OCI-LY7 (cell line): ENCODE results near the gene DNM2. TPM values are rescaled to one million over a fixed set of nuclear protein-coding genes. Genes with fewer than 3 reads are reported as not detected.

Source experiments
- BruUV-seq: library from RNA; stranded (reverse); fragments of 400-500 nt; replicated peaks from 2 replicates; lab custom pipeline; 2021; lab: Mats Ljungman, UMichigan
- CTCF ChIA-PET: fragments of 300-600 bp; sonication (Branson Sonifier 250); formaldehyde crosslinking; loops from one replicate; lab custom pipeline; 2022; ENCODE audit warnings: antibody characterized with exemption; ENCODE audit not compliant: unreplicated experiment; lab: Charles Lee
- POLR2A ChIA-PET: fragments of 300-600 bp; sonication (Branson Sonifier 250); formaldehyde crosslinking; loops from one replicate; lab custom pipeline; 2022; ENCODE audit warnings: antibody characterized with exemption; lab: Charles Lee
- DNase-seq: peaks from one replicate; pipeline ENCODE4 v3.0.0-alpha.2; 2015; ENCODE audit warnings: low spot score
- H2AFZ ChIP-seq: fragments of 200-600 bp; sonication (generic), shearing (Covaris generic); 2 replicates; pipeline ENCODE4 v1.6.1; 2014; ENCODE audit warnings: mild to moderate bottlenecking, antibody characterized with exemption, low read length, moderate library complexity
- H3K27ac ChIP-seq: fragments of 200-600 bp; sonication (generic); 2 replicates; pipeline ENCODE4 v1.5.1; 2014; ENCODE audit warnings: mixed run types, low read depth, mild to moderate bottlenecking, moderate library complexity, low read length, inconsistent platforms; ENCODE audit not compliant: poor library complexity, severe bottlenecking
- H3K36me3 ChIP-seq: fragments of 200-600 bp; sonication (generic); 2 replicates; pipeline ENCODE4 v1.6.1; 2014; ENCODE audit warnings: mild to moderate bottlenecking, antibody characterized with exemption, low read length, moderate library complexity, mixed read lengths; ENCODE audit not compliant: insufficient read depth
- H3K4me1 ChIP-seq: fragments of 200-600 bp; sonication (generic); 2 replicates; pipeline ENCODE4 v1.5.1; 2014; ENCODE audit warnings: mild to moderate bottlenecking, low read length; ENCODE audit not compliant: insufficient read depth, poor library complexity, severe bottlenecking
- H3K4me2 ChIP-seq: fragments of 200-600 bp; sonication (generic); 2 replicates; pipeline ENCODE4 v1.6.1; 2014; ENCODE audit warnings: mild to moderate bottlenecking, low read length
- H3K4me3 ChIP-seq: fragments of 200-600 bp; sonication (generic); 2 replicates; pipeline ENCODE4 v1.5.1; 2014; ENCODE audit warnings: mild to moderate bottlenecking, low read depth, low read length; ENCODE audit not compliant: poor library complexity, severe bottlenecking
- H3K79me2 ChIP-seq: fragments of 200-600 bp; sonication (generic); 2 replicates; pipeline ENCODE4 v1.6.1; 2016; ENCODE audit warnings: low read depth, mild to moderate bottlenecking, low read length, moderate library complexity, mixed read lengths; ENCODE audit not compliant: insufficient read depth
- H3K9me2 ChIP-seq: fragments of 200-600 bp; sonication (generic); 2 replicates; pipeline ENCODE4 v1.6.1; 2016; ENCODE audit warnings: mild to moderate bottlenecking, low read length, mixed read lengths; ENCODE audit not compliant: insufficient read depth
- H3K9me3 ChIP-seq: fragments of 200-600 bp; sonication (generic); 2 replicates; pipeline ENCODE4 v1.6.1; 2014; ENCODE audit warnings: mild to moderate bottlenecking, mixed run types, low read length, mixed read lengths
- H4K20me1 ChIP-seq: fragments of 200-600 bp; sonication (generic); 2 replicates; pipeline ENCODE4 v1.6.1; 2014; ENCODE audit warnings: mild to moderate bottlenecking, antibody characterized with exemption, low read length, moderate library complexity, mixed read lengths; ENCODE audit not compliant: insufficient read depth
- EZH2phosphoT487 ChIP-seq: fragments of 200-600 bp; sonication (generic); IDR thresholded peaks from 2 replicates; pipeline ENCODE4 v1.6.1; 2018; ENCODE audit warnings: low read depth, borderline replicate concordance, mild to moderate bottlenecking, mixed run types, antibody characterized with exemption, low read length, moderate library complexity, mixed read lengths
- intact Hi-C: fragments of 100-400 bp; cut with micrococcal nuclease; formaldehyde crosslinking; loops from one replicate; pipeline ENCODE4 v1.10.0; 2022; ENCODE audit not compliant: unreplicated experiment
- total RNA-seq, 2 experiments: library from RNA; depleted of rRNA in 1 of 2; stranded (reverse); fragments of >200 nt in 1 of 2; shearing (Covaris generic) in 1 of 2; gene quantifications; 2 replicates each; pipeline ENCODE4 v1.2.3, GENCODE V29; 2014 to 2022
- TF ChIP-seq, protein P1 (sequence below): fragments of 200-600 bp; sonication (generic); conservative IDR thresholded peaks from 2 replicates; pipeline ENCODE4 v1.5.1; 2014; ENCODE audit warnings: mild to moderate bottlenecking, antibody characterized with exemption, low read length, moderate library complexity, mixed read lengths

The DNM2 gene
- total RNA-seq, 2 experiments from 2014 or later, result 139 to 165 TPM

GRCh38 chr19:10805758-10806247, 87.9 kb downstream of the DNM2 start:
- CTCF ChIA-PET, result interaction anchor here (0.8 kb wide), 1 partner anchor 15 kb away, joined by 3 read pairs; no protein-coding TSS in a partner anchor
- H2AFZ ChIP-seq, result no peak overlapping the region
- no peaks in the 10 kb centered on the region for H4K20me1 ChIP-seq
- H3K79me2 ChIP-seq, result no peaks in the 10 kb centered on the region
- no peaks in the 10 kb centered on the region for H3K9me2 ChIP-seq
- POLR2A ChIA-PET, result interaction anchor here (0.6 kb wide), 1 partner anchor 44 kb away, joined by 3 read pairs; no protein-coding TSS in a partner anchor
- peaks cover 60% of the 10 kb centered on the region for H3K36me3 ChIP-seq
- intact Hi-C loops, result no loop called here
- no peak for TF ChIP-seq EZH2phosphoT487
- TF ChIP-seq, protein P1, sequence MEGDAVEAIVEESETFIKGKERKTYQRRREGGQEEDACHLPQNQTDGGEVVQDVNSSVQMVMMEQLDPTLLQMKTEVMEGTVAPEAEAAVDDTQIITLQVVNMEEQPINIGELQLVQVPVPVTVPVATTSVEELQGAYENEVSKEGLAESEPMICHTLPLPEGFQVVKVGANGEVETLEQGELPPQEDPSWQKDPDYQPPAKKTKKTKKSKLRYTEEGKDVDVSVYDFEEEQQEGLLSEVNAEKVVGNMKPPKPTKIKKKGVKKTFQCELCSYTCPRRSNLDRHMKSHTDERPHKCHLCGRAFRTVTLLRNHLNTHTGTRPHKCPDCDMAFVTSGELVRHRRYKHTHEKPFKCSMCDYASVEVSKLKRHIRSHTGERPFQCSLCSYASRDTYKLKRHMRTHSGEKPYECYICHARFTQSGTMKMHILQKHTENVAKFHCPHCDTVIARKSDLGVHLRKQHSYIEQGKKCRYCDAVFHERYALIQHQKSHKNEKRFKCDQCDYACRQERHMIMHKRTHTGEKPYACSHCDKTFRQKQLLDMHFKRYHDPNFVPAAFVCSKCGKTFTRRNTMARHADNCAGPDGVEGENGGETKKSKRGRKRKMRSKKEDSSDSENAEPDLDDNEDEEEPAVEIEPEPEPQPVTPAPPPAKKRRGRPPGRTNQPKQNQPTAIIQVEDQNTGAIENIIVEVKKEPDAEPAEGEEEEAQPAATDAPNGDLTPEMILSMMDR, result no peak
- H3K9me3 ChIP-seq, result no peaks in the 10 kb centered on the region
- no peak overlapping the region for H3K27ac ChIP-seq
- no peak overlapping the region for H3K4me2 ChIP-seq
- no peak for DNase-seq
- BruUV-seq, result no TSS peak
- H3K4me3 ChIP-seq, result no peak overlapping the region
- no peaks in the 10 kb centered on the region for H3K4me1 ChIP-seq

DNA sequence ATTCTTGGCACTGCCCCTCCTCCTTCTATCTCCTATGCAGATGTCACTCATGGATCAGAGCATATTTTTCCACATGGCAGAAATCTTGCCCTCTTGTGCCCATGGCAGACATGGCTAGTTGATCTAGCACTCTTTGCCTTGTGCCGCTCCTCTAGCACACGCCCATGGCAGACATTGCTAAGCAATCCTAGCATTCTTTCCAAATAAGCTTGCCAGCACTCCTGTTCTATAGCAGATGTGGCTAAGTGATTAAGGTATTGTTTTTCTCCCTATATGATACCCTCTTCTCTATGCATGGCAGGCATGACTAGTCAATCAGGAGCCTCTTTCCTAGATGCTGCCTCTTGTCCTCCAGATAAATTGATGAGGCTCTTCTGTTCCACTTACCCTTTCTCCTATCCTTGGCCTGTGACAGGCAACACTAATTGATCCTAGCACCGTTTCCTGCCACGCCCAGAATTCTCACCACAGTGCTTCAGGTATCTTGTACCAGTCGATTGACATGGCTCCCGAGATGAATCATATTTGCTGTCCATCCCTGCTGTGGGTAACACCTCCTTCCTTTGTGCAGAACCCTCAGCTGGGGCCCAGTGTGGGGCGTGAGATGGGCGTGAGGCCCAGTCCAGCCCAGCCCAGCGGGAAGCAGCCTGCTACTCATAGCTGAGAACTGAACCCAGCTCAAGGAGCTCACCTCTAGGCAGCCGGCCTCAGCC, 91.2 kb downstream of the DNM2 start:
- H3K36me3 ChIP-seq, result peaks cover 47% of the 10 kb centered on the region
- no peaks in the 10 kb centered on the region for H3K9me2 ChIP-seq
- H2AFZ ChIP-seq, result no peak overlapping the region
- H3K27ac ChIP-seq, result no peak overlapping the region
- intact Hi-C loops, result no loop called here
- no peaks in the 10 kb centered on the region for H4K20me1 ChIP-seq
- TF ChIP-seq, protein P1, result no peak
- no peak for TF ChIP-seq EZH2phosphoT487
- H3K79me2 ChIP-seq, result no peaks in the 10 kb centered on the region
- CTCF ChIA-PET, result interaction anchor here (0.6 kb wide), 1 partner anchor 162 kb away, joined by 3 read pairs; no protein-coding TSS in a partner anchor
- no peak overlapping the region for H3K4me3 ChIP-seq
- H3K4me2 ChIP-seq, result no peak overlapping the region
- POLR2A ChIA-PET, result no interaction called here
- H3K4me1 ChIP-seq, result no peaks in the 10 kb centered on the region
- no peak for DNase-seq
- BruUV-seq, result TSS peak; percentile 46
- no peaks in the 10 kb centered on the region for H3K9me3 ChIP-seq
